GM12873 (cell line): Measurements from ENCODE around the gene ZCCHC7.

Experiments
- TF ChIP-seq, protein P1 (sequence below): IDR thresholded peaks from 2 replicates; pipeline ENCODE4 v1.5.1; 2012; ENCODE audit warnings: low read depth, mild to moderate bottlenecking, moderate library complexity, low read length, control low read depth; ENCODE audit not compliant: insufficient read depth; ENCODE audit errors: missing control alignments

Gene ZCCHC7

GRCh38 chr9:37332578-37332977 is 212.2 kb downstream of the ZCCHC7 start:
- TF ChIP-seq, protein P1, sequence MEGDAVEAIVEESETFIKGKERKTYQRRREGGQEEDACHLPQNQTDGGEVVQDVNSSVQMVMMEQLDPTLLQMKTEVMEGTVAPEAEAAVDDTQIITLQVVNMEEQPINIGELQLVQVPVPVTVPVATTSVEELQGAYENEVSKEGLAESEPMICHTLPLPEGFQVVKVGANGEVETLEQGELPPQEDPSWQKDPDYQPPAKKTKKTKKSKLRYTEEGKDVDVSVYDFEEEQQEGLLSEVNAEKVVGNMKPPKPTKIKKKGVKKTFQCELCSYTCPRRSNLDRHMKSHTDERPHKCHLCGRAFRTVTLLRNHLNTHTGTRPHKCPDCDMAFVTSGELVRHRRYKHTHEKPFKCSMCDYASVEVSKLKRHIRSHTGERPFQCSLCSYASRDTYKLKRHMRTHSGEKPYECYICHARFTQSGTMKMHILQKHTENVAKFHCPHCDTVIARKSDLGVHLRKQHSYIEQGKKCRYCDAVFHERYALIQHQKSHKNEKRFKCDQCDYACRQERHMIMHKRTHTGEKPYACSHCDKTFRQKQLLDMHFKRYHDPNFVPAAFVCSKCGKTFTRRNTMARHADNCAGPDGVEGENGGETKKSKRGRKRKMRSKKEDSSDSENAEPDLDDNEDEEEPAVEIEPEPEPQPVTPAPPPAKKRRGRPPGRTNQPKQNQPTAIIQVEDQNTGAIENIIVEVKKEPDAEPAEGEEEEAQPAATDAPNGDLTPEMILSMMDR, result no peak

GRCh38 chr9:37333288-37333687 is 212.9 kb downstream of the ZCCHC7 start:
- TF ChIP-seq, protein P1, result peak; percentile 25

- TF ChIP-seq, protein P1, result no peak
Measured at GRCh38 chr9:37335238-37335637, 214.9 kb downstream of the ZCCHC7 start.

- TF ChIP-seq, protein P1, result no peak
Measured at GRCh38 chr9:37336150-37336549, 215.8 kb downstream of the ZCCHC7 start.

- TF ChIP-seq, protein P1, result no peak
Measured at GRCh38 chr9:37337301-37337890, 217.0 kb downstream of the ZCCHC7 start.

DNA sequence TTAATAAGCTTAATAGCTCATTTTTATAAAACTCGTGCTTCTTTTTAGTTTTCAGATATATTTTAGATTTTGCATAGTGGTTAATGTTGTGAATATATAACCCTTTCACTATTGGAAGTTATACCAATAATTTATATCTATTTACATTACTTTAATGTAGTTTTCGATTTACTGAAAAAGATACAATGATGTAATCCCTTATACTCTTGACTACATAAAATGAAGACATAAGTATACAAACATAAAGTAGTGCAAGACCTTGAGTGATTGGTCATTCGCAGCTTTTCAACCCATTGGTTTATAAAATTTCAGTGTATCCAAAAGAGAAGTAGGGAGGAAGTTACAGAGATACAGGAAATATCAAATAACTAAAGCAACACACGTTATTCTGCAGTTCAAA is 217.8 kb downstream of the ZCCHC7 start:
- TF ChIP-seq, protein P1, result no peak

DNA sequence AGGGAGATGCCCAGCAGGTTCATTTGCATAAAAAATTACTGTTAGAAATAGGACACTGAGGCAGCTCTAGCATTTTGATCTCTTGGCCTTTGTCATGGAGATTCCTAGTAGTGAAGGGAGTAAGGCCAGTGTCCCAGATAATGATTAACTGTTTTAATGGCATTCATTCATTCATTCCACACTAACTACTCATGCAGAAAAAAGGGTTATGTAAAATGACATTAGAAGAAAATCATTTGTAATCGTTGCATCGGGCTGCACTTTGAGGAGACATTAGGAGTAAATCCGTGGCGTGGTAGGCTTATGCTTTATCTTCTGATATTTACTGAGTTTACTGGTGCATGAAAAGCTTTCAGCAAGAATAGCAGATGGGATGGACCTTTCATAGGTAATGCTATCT is 219.5 kb downstream of the ZCCHC7 start:
- TF ChIP-seq, protein P1, result no peak
